Activated CD4-positive, CD25-positive, alpha-beta regulatory T cell treated with anti-CD3 and anti-CD28 coated beads, Interleukin-2, amount 50 U/mL, for 24 hours (primary cell): ENCODE measurements around the gene HAO2.
"Not testable (repeated sequence)": the region's sequence is repeated elsewhere in the genome, so short reads cannot be mapped to it uniquely, and the experiment has no call there.

ENCODE experiments used
- ATAC-seq, 2 donors: fragments of 150-1000 bp; cut with Tn5 transposase; one replicate each; pipeline ENCODE4 v1.10.0; 2021; ENCODE audit warnings: mild to moderate bottlenecking in 1 of 2, moderate library complexity in 1 of 2

Gene HAO2

GRCh38 chr1:119347858-119348257, 20.7 kb upstream of the HAO2 start:
- peak; percentile 69 to 82 for ATAC-seq

DNA sequence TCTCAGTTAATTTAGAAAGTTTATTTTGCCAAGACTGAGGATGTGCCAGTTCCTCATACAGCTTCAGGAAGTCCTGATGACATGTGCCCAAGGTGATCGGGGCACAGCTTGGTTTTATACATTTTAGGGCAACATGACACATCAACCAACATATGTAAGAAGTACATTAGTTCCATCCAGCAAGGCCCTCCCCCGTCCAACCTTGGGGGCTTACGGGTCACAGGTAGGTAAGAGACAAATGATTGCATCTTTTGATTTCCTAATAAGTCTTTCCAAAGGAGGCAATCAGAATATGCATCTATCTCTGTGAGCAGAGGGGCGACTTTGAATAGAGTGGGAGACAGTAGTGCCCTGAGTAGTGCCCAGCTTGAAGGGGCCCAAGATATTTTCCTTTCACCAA, 19.6 kb upstream of the HAO2 start:
- ATAC-seq: no peak

DNA sequence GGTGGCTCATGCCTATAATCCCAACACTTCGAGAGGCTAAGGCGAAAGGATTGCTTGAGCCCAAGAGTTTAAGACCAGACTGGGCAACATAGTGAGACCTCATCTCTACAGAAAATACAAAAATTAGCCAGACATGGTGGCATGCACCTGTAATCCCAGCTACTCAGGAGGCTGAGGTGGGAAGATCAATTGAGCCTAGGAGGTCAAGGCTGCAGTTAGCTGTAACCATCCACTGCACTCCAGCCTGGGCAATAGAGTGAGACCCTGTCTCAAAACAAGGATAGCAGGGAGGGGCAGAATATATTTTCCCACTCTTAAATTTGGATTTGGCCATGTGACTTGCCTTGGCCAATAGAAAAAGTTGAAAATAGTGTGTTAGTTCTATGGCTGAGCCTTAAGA, 17.7 kb upstream of the HAO2 start:
- not testable (repeated sequence) for ATAC-seq

DNA sequence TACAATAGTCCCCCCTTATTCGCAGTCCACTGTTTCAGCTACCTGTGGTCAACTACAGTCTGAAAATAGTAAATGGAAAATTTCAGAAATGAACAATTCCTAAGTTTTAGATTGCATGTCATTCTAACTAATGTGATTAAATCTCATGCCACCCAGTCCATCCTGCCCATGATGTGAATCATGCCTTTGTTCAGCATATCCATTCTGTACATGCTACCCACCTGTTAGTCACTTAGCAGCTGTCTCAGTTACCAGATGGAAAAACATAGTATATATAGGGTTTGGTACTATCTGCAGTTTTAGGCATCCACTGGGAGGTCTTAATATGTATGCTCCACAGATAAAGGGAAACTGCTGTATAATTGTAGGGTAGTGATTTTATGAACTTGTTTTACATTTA, 16.6 kb upstream of the HAO2 start:
- ATAC-seq: no peak

DNA sequence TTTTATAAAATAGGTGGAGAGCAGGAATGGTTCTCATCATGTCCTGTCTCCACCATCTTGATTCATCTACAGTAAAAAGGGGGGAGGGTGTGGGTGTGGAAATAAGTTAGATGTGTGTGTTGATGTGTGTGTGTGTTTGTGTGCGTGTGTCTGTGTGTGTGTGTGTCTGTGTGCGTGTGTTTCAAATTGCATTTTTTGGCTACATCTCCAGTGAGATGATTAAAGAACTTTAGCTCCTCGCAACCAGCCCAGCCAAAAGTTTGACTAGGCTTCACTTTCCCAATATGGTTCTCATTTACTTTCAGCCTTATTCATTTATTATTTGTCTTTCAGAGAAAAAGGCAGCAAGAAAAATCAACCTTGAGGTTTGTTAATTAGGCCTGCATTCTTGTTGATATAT, 14.7 kb upstream of the HAO2 start:
- ATAC-seq: no peak

DNA sequence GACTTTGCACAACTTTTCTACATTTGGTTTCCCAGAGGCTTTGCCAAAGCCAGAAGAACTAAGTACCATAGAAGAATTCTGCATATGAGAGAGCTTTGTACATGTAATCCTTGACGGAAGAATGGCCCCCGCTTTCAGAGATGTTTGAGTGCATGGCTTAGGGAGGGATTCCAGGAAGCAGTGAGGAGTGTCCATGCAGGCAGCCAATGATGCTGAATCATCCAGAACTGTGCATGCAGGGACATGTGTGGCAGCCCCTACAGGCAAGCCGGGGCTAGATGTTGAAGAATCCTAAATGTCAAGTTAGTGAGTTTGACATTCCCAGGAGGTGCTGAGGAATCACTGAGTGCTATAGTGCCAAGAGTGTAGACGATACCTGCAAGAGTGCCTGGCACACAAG, 9.9 kb upstream of the HAO2 start:
- ATAC-seq: no peak

DNA sequence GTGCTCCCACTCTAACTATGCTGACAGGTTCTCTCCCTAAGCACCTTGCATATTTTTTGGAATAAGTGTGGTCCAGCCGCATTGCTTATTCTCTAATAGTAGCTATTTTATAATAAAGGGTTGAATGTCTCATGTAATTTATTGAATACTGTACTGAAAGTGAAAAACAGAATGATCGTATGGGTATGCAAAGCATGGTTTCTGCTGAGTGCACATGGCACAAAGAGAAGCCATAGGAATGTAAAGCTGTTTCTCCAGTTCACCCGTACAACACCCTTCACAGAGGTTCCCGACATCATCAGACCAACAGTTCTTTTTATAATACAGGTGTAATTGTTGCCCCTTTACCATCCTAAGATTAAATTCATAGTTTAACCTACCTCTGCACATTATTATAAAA, 8.9 kb upstream of the HAO2 start:
- no peak for ATAC-seq

- ATAC-seq: no peak
Observed at GRCh38 chr1:119361205-119361604, 7.4 kb upstream of the HAO2 start.

GRCh38 chr1:119361620-119362344, 6.8 kb upstream of the HAO2 start:
- ATAC-seq: no peak

DNA sequence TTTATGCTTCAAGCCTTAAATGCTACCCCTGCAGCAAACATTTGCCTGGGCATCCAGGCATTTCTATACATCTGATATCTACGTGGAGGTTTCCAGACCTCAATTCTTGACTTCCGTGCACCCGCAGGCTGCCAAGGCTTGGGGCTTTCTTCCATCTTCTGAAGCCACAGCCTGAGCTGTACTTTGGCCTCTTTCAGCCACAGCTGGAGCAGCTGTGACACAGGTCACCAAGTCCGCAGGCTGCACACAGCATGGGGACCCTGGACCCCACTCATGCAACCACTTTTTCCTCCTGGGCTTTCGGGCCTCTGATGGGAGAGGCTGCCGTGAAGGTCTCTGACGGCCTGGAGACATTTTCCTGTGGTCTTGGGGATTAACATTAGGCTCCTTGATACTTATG, 5.4 kb upstream of the HAO2 start:
- no peak for ATAC-seq

- ATAC-seq: no peak
Observed at GRCh38 chr1:119364640-119365039, 3.9 kb upstream of the HAO2 start.

DNA sequence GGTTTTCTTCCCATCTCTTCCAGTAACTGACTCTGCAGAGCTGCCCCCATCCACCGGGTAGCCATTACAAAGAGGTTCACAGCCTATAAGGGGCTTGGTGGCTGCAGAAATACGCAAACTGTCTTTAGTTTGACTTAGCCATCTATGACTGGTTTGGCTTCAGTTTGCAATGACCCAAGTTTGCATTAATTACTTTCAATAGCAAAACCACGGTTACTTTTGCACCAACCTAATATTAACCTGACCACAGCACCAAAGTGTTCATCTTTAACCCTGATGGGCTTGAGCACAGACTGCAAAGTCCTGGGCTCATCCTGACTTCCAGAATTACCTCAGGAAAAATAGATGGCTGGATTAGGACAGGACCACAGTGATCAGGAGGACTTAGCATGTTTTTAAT, 2.2 kb upstream of the HAO2 start:
- no peak for ATAC-seq

DNA sequence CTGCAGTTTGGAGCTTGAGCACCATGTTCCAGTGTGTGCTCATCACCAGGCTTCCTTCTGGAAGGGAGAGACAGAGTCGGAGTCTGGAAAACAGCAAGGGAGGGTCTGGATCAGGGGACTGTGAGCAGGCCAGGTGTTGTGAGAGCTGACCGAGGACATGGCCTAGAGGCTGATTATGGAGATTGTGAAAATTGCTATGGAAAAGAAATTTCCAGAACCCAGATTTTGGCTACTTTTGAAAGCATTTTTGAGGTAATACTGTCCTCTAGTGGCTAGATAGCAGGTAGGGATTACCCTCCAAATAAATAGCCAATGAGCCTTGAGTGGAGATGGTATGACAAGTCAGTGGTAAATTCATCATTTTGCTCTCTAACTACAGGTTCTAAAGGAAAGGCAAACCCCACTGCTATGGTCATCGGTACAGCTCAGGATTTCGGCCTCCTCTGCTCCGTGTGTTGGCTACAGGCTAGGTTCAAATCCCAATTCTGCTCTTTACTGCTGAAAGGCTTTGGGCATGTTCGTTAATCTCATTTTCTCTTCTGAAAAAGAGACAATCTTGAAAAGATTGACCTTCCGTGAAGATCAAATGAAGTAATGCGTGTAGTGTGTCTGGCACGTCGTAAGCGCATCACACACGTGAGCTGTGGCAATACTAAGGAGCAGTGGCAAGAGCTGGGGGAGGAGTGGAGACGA, 1.0 kb upstream of the HAO2 start:
- ATAC-seq: no peak

- no peak for ATAC-seq
Observed at GRCh38 chr1:119370748-119371147, 2.2 kb downstream of the HAO2 start.

- no peak for ATAC-seq
Observed at GRCh38 chr1:119371815-119372214, 3.2 kb downstream of the HAO2 start.

DNA sequence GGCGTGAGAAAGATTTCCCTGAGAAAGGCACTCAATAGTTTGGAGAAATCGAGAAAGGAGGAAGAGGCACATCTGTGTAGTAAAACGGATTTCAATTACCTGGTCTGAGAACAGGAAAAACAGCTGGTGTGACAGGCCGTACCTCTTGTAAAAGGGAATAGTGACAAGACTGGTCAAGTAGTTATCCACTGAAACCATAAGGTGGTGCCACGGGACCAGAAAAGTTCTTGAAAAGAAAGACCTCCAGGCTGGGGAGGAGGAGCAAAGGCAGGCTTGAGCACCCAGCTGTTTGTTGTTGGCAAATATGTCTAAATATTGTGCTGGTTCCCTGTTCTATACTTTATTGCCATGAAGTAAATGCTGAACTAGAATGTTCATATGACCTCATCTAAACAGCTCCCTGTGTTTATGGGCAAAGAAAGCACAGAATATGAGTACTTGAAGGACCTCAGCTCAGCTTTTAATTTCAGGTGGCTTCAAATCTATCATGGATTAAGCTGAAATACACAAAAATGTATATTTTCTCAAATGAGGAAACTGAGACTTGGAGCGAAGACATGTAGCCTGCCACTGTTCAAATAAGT, 4.0 kb downstream of the HAO2 start:
- no peak for ATAC-seq

- peak in 1 of 2 donors; percentile 21 for ATAC-seq
Observed at GRCh38 chr1:119373465-119373864, 4.9 kb downstream of the HAO2 start.

DNA sequence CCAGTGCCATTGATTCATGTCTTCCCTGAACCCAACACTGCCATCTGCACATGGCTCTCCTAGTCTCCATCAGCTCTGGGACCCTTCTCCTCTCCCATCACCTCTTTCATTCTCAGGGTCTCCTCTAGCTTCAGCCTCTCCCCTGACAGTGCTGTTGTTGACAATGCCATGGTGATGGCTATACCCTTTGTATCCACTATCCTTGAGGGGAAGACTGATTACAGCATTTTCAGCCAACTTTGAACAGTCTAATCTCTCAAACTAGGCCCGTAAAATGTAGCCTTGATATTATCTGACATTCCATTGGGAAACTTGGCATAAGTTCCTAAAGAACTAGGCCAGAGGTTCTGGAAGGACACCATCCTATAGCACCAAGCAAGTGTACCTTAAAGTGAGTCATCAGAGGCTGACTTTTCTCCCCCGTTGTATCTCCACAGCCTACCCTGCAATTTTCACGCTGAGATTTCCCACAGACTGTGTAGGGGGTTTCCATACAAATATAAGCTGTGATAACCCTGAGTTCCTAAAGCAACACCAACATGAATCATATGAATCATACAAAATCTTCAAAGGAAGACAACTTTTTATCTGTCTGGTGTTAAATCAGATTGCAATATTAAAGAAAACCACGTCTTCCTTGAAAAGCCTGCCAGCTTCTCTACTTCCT, 5.8 kb downstream of the HAO2 start:
- ATAC-seq: peak in 1 of 2 donors; percentile 38

DNA sequence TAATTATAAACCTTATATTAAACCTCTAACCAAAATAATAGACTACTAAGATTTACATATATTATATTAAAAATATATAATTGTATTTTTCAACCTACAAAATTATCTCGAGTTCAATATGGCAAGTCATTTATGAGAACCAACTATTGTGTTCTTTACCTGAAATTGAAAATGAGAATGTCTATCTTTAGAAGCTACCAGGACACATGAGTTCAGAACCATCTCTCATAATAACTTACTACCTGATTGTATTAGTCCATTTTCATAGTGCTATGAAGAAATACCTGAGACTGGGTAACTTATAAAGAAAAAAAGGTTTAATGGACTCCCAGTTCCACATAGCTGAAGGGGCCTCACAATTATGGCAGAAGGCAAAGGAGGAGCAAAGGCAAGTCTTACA, 6.8 kb downstream of the HAO2 start:
- ATAC-seq: no peak

DNA sequence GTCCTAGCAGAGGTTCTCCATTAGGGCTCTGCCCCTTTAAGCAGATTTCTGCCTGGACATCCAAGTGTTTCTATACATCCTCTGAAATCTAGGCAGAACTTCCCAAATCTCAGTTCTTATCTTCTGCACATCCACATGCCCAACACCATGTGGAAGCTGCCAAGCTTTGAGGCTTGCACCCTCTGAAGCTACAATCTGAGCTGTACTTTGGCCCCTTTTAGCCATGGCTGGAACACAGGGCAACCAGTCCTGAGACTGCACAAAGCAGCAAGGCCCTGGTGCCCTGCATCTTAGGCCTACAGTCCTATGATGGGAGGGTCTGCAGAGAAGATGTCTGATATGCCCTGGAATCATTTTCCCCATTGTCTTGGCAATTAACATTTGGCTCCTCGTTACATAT, 8.0 kb downstream of the HAO2 start:
- ATAC-seq: no peak

DNA sequence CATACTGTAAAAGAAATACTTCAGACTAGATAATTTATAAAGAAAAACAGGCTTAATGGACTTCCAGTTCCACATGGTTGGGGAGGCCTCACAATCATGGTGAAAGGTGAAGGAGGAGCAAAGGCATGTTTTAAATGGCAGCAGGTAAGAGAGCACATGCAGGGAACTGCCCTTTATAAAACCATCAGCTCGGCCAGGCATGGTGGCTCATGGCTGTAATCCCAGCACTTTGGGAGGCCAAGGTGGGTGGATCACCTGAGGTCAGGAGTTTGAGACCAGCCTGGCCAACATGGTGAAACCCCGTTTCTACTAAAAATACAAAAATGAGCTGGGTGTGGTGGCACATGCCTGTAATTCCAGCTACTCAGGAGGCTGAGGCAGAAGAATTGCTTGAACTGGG, 9.0 kb downstream of the HAO2 start:
- not testable (repeated sequence) for ATAC-seq

DNA sequence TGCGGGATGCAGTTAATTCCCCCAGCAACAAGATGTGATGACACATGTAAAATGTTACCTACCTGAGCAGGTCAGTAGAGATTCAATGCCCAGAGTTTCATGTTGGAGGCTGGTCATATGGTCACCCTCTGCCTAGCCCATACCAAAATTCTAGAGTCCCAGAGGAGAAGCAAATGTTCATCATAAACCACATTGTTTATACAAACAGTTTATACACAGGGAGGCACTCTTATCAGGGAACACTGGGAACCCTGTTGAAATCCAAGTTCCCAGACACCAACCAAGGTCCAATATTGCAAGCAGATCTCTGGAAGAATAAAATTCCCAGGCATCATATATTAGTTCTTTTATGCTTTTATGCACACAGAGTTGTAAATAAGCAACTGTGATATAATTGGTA, 10.5 kb downstream of the HAO2 start:
- ATAC-seq: no peak

- ATAC-seq: no peak
Observed at GRCh38 chr1:119380304-119380703, 11.7 kb downstream of the HAO2 start.
